H1 (cell line): Measurements from ENCODE around the gene DACH2.

Experiments
- BACH1 ChIP-seq: IDR thresholded peaks from 2 replicates; pipeline ENCODE4 v1.6.1; 2012; ENCODE audit warnings: low read length, improper control_type of control experiment
- EP300 ChIP-seq, 2 experiments: IDR thresholded peaks; 1 replicate in 1 of 2; 2 replicates in 1 of 2; pipeline ENCODE4 v1.6.1; 2011 to 2012; ENCODE audit warnings: low read depth in 2 of 2, low read length in 2 of 2, mild to moderate bottlenecking in 2 of 2, borderline replicate concordance in 1 of 2, inconsistent platforms in 1 of 2, moderate library complexity in 1 of 2
- POLR2A ChIP-seq, 2 experiments: IDR thresholded peaks; 1 replicate in 1 of 2; 2 replicates in 1 of 2; pipeline ENCODE4 v1.6.1; 2011; ENCODE audit warnings: low read depth in 2 of 2, low read length in 2 of 2, mild to moderate bottlenecking in 2 of 2; ENCODE audit errors: control extremely low read depth in 1 of 2
- POLR2AphosphoS5 ChIP-seq: IDR thresholded peaks from 2 replicates; pipeline ENCODE4 v1.6.1; 2011; ENCODE audit warnings: low read depth, low read length

DNA sequence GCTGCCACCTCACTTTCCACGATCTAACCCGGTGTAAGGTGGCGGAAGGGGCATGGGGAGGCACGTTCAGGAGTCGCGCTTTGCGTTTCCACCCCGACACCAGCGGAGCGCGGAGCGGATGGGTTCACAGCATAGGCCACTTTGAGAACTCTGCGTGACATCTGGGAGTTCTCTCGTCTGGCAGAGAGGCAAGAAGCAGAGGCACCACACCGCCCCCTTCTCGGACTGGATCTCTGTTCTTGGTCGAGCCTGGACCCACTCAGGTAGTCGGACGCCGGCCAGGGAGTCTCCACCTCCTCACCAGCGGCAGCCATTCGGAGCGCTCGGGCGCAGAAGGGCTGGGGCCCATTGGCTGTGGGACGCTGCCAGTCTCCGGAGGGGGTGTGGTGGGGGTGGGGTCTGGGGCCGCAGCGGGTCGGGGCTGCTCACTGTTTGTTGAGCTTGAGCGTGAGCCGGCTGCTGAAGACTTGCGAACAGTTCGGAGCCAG lies at the start of gene DACH2:
- TF ChIP-seq BACH1 (no peak), POLR2AphosphoS5 (no peak), POLR2A (IDR thresholded peaks at IDR 0.05; ENCODE audit: control extremely low read depth in 1 of 2, low read depth in 2 of 2, low read length in 2 of 2) (no peak), EP300 (IDR thresholded peaks at IDR 0.05; ENCODE audit: borderline replicate concordance in 1 of 2, low read depth in 2 of 2, low read length in 2 of 2) (no peak)
